GM21526 (cell line): ENCODE results near the gene SNRNP70.
"Not testable (repeated sequence)": the region's sequence is repeated elsewhere in the genome, so short reads cannot be mapped to it uniquely, and the experiment has no call there.

Experiments used
- ATAC-seq: cut with Tn5 transposase; IDR thresholded peaks from one replicate; pipeline ENCODE4 v1.9.1; 2021; ENCODE audit warnings: moderate library complexity; ENCODE audit not compliant: unreplicated experiment, low FRiP score

SNRNP70 gene

GRCh38 chr19:49064029-49064629, 21.1 kb upstream of the SNRNP70 start:
- ATAC-seq: no peak

GRCh38 chr19:49064768-49065611, 20.3 kb upstream of the SNRNP70 start, which contains the start of gene NTF4:
TSS of gene NTF4 (minus strand) at chr19:49064818. CDS start at chr19:49061997, 2,821 bp downstream.
- ATAC-seq: no peak

- ATAC-seq: no peak
Measured at GRCh38 chr19:49065905-49066512, 19.2 kb upstream of the SNRNP70 start.

GRCh38 chr19:49067554-49067953, 17.7 kb upstream of the SNRNP70 start:
- no peak for ATAC-seq

GRCh38 chr19:49069026-49069425, 16.2 kb upstream of the SNRNP70 start:
- no peak for ATAC-seq

- ATAC-seq: no peak
Measured at GRCh38 chr19:49070416-49070815, 14.8 kb upstream of the SNRNP70 start.

GRCh38 chr19:49071860-49072547, 13.2 kb upstream of the SNRNP70 start:
- ATAC-seq: no peak

GRCh38 chr19:49073514-49074378, 11.5 kb upstream of the SNRNP70 start:
- no peak for ATAC-seq

GRCh38 chr19:49074869-49075268, 10.4 kb upstream of the SNRNP70 start:
- not testable (repeated sequence) for ATAC-seq

GRCh38 chr19:49080392-49080791, 4.9 kb upstream of the SNRNP70 start:
- ATAC-seq: no peak

GRCh38 chr19:49081273-49081672, 4.0 kb upstream of the SNRNP70 start:
- ATAC-seq: no peak

GRCh38 chr19:49084206-49085019, 838 bp upstream of the SNRNP70 start:
- ATAC-seq: no peak

- ATAC-seq: no peak
Measured at GRCh38 chr19:49085868-49086232, 599 bp downstream of the SNRNP70 start.

GRCh38 chr19:49086296-49086695, 1.0 kb downstream of the SNRNP70 start:
- no peak for ATAC-seq

- ATAC-seq: no peak
Measured at GRCh38 chr19:49091391-49092038, 6.3 kb downstream of the SNRNP70 start.

- ATAC-seq: no peak
Measured at GRCh38 chr19:49092686-49093085, 7.4 kb downstream of the SNRNP70 start.

- ATAC-seq: no peak
Measured at GRCh38 chr19:49094505-49095482, 9.5 kb downstream of the SNRNP70 start.
